GM19025 (cell line): Measurements from ENCODE around the gene ACTR6.
"Not testable (repeated sequence)": the region's sequence is repeated elsewhere in the genome, so short reads cannot be mapped to it uniquely, and the experiment has no call there.

Source experiments
- ATAC-seq: cut with Tn5 transposase; IDR thresholded peaks from one replicate; pipeline ENCODE4 v1.9.1; 2021; ENCODE audit warnings: mild to moderate bottlenecking, low read depth, moderate library complexity; ENCODE audit not compliant: unreplicated experiment

ACTR6 gene

GRCh38 chr12:100219328-100220109 is 18.9 kb downstream of the ACTR6 start:
- ATAC-seq, result no peak

DNA sequence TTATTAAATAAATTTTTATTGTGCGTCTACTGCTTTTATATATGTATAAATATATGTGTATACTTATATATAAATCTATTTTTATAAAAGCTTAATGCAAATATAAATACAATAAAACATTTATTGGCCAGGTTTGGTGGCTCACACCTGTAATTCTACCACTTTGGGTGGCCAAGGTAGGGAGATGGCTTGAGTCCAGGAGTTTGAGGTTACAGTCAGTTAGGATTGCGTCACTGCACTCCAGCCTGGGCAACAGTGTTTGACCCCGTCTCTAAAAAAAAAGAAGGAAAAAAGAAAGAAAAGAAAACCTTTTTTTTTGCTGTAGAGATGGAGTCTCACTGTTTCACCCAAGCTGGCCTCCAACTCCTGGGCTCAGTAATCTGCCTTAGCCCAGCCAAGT is 20.9 kb downstream of the ACTR6 start:
- ATAC-seq, result no peak

- not testable (repeated sequence) for ATAC-seq
These were observed 21.6 kb downstream of the ACTR6 start for GRCh38 chr12:100222173-100222572.

GRCh38 chr12:100225491-100225890 is 24.9 kb downstream of the ACTR6 start:
- no peak for ATAC-seq

GRCh38 chr12:100229036-100229635 is 28.5 kb downstream of the ACTR6 start:
- ATAC-seq, result no peak

GRCh38 chr12:100229876-100230275 is 29.3 kb downstream of the ACTR6 start:
- no peak for ATAC-seq

DNA sequence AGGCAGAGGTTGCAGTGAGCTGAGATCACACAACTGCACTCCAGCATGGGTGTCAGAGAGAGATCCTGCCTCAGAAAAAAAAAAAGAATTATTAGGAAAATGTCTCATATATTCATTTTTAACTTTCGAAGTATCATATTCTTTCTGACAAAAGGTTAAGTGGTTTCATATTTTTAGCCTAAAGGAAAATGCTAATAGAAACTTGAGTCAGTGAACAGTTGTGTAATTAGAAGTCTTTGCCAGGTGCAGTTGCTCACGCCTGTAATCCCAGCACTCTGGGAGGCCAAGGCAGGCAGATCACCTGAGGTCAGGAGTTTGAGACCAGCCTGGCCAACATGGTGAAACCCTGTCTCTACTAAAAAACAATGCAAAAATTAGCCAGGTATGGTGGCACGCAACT is 31.3 kb downstream of the ACTR6 start:
- ATAC-seq, result not testable (repeated sequence)

DNA sequence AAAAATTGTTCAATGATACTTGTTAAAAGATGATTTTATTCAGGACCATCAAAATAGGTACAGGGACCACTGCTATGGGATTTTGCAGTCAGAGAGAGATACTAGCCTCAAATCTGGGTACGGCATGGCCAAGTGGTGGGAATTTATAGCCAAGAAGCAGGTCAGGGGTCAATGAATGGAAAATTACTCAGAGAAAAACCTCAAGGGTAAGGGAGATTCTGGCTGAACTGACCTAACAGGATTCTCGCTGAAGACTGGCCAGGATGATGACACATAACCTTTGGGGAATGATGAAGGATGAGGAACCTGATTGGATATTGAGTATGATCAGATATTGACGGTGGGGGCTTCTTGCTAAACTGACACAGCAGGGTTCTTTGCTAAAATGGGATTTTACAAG is 33.6 kb downstream of the ACTR6 start:
- no peak for ATAC-seq

- no peak for ATAC-seq
These were observed 34.1 kb downstream of the ACTR6 start for GRCh38 chr12:100234591-100235304.

DNA sequence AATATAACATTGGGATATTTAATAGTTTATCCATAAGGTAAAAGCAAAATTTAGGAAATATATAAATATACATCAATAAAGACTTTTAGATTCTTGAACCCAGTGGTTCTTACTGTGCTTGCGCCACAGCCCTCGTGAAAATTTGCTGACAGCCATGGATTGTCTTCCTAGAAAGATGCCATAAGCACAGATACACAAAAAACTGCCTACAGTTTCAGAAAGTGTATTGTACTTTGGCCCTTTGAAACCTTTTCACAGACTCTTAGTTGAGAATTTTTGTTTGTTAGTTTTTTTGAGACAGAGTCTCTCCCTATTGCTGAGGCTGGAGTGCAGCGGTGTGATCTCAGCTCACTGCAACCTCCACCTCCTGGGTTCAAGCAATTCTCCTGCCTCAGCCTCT is 38.2 kb downstream of the ACTR6 start:
- no peak for ATAC-seq

DNA sequence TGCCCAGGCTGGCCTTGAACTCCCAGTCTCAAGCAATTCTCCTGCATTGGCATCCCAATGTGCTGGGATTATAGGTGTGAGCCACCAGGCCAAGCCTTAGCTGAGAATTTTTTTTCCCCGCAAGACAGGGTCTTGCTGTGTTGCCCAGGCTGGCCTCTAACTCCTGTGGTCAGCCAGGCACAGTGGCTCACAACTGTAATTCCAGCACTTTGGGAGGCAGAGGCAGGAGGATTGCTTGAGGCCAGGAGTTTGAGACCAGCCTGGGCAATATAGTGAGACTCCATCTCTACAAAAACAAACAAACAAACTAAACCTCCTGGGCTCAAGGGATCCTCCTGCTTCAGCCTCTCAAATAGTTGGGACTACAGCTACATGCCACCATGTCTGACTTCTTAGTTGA is 39.0 kb downstream of the ACTR6 start:
- no peak for ATAC-seq

DNA sequence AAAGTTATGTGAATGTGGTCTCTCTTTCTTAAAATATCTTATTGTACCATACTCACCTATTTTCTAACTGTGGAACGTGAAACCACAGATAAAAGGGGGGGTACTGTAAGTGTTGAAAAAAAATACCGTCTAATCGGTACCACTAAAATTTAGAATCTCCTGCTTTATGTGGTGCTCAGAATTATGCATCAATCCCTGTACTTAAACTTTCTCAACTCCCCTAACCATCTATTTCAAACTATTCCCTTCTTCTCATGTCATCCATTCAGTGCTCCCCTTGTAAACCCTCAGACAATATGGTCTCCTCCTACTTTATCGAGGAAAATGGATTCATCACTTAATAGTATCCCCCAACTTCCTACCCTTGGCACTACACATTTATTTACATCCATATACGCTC is 42.5 kb downstream of the ACTR6 start:
- no peak for ATAC-seq

GRCh38 chr12:100247765-100248164 is 47.1 kb downstream of the ACTR6 start:
- ATAC-seq, result no peak

- no peak for ATAC-seq
These were observed 48.3 kb downstream of the ACTR6 start for GRCh38 chr12:100248886-100249285.

DNA sequence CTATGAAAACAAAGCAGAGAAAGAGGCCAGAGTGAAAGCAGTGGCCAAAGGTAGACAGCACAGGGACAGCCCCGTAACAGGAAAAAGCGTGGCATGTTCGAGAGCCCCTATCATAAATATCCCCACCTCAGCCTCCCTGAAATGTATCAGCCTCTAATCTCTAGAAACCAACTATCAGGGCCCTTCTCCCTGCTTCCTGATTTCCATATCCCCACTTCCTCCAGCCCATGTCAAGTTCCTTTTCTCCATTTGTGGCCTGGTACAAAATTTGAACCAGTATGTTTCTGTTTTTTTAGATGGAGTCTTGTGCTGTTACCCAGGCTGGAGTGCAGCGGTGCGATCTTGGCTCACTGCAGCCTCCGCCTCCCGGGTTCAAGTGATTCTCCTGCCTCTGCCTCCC is 49.3 kb downstream of the ACTR6 start:
- ATAC-seq, result no peak

DNA sequence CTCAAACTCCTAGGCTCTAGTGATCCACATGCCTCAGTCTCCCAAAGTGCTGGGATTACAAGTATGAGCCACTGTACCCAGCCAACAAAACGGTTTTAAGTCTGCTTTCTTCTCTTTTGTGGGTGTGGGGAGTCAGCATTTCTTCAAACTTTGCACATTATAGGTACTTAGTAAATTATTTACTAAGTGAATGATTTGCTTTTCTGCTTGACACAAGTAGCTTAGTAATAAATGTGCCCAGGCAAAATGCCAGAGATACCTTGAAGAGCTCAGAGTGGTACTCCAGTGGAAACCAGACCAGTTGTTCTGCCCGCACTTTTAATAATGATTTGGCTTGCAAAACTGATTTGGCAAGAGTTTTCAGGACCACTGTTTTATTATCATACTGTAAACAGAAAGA is 51.3 kb downstream of the ACTR6 start:
- no peak for ATAC-seq

DNA sequence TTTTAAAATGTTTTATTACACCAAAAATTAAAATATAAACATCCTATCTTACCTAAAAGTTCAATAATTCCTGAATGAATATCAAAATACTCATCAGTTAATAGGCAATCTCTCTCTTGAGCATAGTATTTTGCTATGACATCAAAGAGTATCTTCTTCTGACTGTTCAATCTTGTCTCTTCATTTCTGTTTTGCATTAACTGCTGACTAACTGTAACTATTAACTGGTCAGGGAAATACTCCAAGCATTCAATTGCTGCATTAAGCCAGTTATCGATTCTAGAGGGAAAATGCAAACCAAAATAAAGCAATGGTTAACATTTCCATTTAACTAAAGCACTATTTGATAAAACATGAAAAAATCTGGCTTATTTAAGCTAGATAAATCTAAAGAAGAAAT is 52.8 kb downstream of the ACTR6 start:
- no peak for ATAC-seq

DNA sequence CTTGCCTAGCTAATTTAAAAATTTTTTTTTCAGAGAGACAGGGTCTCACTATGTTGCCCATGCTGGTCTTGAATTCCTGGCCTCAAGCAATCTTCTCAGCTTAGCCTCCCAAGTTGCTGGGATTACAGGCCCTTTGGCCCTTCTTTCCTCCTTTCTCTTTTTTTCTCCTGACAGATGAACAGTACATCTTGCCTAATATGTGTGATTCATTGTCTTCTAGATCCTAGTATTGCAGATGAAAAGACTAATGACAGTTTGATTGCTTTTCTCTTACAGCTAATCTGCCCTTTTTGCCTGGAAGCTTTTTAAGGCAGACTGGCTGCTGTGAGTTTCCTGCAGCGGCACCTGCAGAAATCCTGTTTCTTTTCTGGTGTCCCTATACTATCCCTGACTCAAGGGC is 54.3 kb downstream of the ACTR6 start:
- ATAC-seq, result no peak

DNA sequence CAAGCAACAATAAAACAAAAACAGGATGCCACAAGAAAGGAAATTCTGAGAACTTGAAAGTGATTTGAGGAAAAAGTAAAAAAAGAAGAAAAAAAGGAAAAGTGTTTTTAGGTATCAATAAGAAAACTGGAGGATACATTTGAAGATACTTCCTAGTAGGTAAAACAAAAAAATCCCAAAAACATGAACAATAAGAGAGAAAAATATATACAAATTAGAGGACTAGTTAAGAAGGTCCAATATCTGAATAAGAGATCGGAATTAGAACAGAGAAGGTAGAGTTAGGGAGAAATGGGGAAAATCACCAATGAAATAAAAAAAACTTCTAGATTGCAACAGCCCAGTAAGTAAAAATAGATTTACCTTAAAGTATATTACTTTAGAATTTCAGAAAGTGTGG is 57.5 kb downstream of the ACTR6 start:
- ATAC-seq, result no peak

DNA sequence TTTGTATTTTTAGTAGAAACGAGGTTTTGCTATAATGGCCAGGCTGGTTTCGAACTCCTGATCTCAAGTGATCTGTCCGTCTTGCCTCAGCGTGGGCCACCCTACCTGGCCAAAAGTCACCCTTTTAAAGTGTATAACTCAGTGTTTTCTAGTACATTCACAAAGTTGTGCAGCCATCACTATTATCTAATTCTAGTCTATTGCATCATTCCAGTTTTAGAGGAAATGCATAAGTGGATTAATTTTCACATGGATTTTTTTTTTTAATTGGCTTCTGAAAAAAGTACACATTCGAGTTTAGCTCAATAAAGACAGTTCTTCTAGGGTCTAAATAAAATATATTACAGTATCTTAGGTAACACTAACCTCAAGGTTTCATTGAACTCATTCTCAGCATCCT is 62.5 kb downstream of the ACTR6 start:
- no peak for ATAC-seq

DNA sequence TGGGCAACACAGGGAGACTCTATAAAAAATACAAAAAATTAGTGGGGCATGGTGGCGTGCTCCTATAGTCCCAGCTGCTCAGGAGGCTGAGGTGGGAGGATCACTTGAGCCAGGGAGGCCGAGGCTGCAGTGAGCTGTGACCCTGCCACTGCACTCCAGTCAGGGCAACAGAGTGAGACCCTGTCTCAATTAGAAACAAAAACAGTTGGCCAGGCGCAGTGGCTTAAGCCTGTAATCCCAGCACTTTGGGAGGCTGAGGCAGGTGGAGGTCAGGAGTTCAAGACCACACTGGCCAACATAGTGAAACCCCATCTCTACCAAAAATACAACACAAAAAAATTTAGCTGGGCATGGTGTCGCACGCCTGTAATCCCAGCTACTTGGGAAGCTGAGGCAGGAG is 64.5 kb downstream of the ACTR6 start:
- not testable (repeated sequence) for ATAC-seq
